HepG2 (cell line): ENCODE measurements around the gene ESYT1. TPM values are rescaled to one million over a fixed set of nuclear protein-coding genes. Genes with fewer than 3 reads are reported as not detected.

Source experiments
- ARID2 ChIP-seq: sonication (generic); formaldehyde crosslinking; IDR thresholded peaks from 2 replicates; pipeline ENCODE4 v1.8.1; 2022; ENCODE audit warnings: mild to moderate bottlenecking, missing genetic modification reagents, borderline replicate concordance
- ATF7 ChIP-seq, 2 experiments: fragments of 450-650 bp in 1 of 2; sonication (generic) in 1 of 2; formaldehyde crosslinking in 1 of 2; IDR thresholded peaks; 2 replicates each; pipeline versions ENCODE4 v1.4.0 to v1.6.1; 2016 to 2020; ENCODE audit warnings: antibody characterized with exemption in 1 of 2, mild to moderate bottlenecking in 1 of 2, missing genetic modification reagents in 1 of 2
- DR1 ChIP-seq: sonication (generic); formaldehyde crosslinking; IDR thresholded peaks from 2 replicates; pipeline ENCODE4 v1.8.0; 2021; ENCODE audit warnings: mild to moderate bottlenecking, missing genetic modification reagents, inconsistent platforms
- GABPA ChIP-seq, 2 experiments: IDR thresholded peaks; 2 replicates each; pipeline ENCODE4 v1.6.1; 2011 to 2016; ENCODE audit warnings: low read depth in 2 of 2, low read length in 1 of 2, missing biosample characterization in 1 of 2, missing genetic modification characterization in 1 of 2
- HCFC1 ChIP-seq: fragments of 150-350 bp; IDR thresholded peaks from 2 replicates; pipeline ENCODE4 v1.6.1; 2014; ENCODE audit warnings: low read depth, low read length
- HNRNPL ChIP-seq: fragments of 200-400 bp; formaldehyde crosslinking; IDR thresholded peaks from 2 replicates; pipeline ENCODE4 v1.6.1; 2017; ENCODE audit warnings: mild to moderate bottlenecking, low read depth, low read length
- HOXD1 ChIP-seq: sonication (generic); formaldehyde crosslinking; IDR thresholded peaks from 2 replicates; pipeline ENCODE4 v1.5.0; 2020; ENCODE audit warnings: missing genetic modification reagents
- ISX ChIP-seq: sonication (generic); formaldehyde crosslinking; conservative IDR thresholded peaks from 2 replicates; pipeline ENCODE4 v1.5.0; 2020; ENCODE audit warnings: missing genetic modification reagents
- MED13 ChIP-seq: sonication (generic); formaldehyde crosslinking; IDR thresholded peaks from 2 replicates; pipeline ENCODE4 v1.5.0; 2020; ENCODE audit warnings: missing genetic modification reagents
- NR1H2 ChIP-seq: sonication (generic); formaldehyde crosslinking; IDR thresholded peaks from 2 replicates; pipeline ENCODE4 v1.8.1; 2022; ENCODE audit warnings: low read depth, missing genetic modification reagents, borderline replicate concordance
- PAX8 ChIP-seq: sonication (generic); formaldehyde crosslinking; IDR thresholded peaks from 2 replicates; pipeline ENCODE4 v1.8.0; 2022; ENCODE audit warnings: mild to moderate bottlenecking, missing genetic modification reagents, borderline replicate concordance
- PRPF4 ChIP-seq: fragments of 200-400 bp; formaldehyde crosslinking; IDR thresholded peaks from 2 replicates; pipeline ENCODE4 v1.6.1; 2016; ENCODE audit warnings: low read length, low read depth; ENCODE audit not compliant: poor library complexity, severe bottlenecking
- SMC3 ChIP-seq: IDR thresholded peaks from 2 replicates; pipeline ENCODE4 v1.6.1; 2011; ENCODE audit warnings: low read length, improper control_type of control experiment
- ZNF7 ChIP-seq: IDR thresholded peaks from 2 replicates; pipeline ENCODE4 v1.6.1; 2016; ENCODE audit warnings: missing biosample characterization, missing genetic modification reagents
- ZNF781 ChIP-seq: sonication (generic); formaldehyde crosslinking; IDR thresholded peaks from 2 replicates; pipeline ENCODE4 v1.5.1; 2020; ENCODE audit warnings: borderline replicate concordance, mild to moderate bottlenecking, missing genetic modification reagents; ENCODE audit errors: not compliant biosample characterization
- ZSCAN29 ChIP-seq: sonication (generic); formaldehyde crosslinking; conservative IDR thresholded peaks from 2 replicates; pipeline ENCODE4 v1.4.0; 2020; ENCODE audit warnings: mild to moderate bottlenecking, missing genetic modification reagents
- polyA plus RNA-seq, 8 experiments: library from polyadenylated mRNA; depleted of rRNA in 3 of 8; stranded (reverse) in 7 of 8; unstranded in 1 of 8; fragments of >200 nt; fragmentation: Illumina TruSeq in 4 of 8; extraction: Trizol in 4 of 8; gene quantifications; 2 replicates each; pipeline versions ENCODE4 v1.2.1 to v1.2.3, GENCODE V29; 2011 to 2016; ENCODE audit warnings: low read depth in 4 of 8, missing spikeins in 1 of 8, mixed read lengths in 1 of 8; ENCODE audit not compliant: insufficient read depth in 1 of 8
- total RNA-seq, 5 experiments: library from RNA; depleted of rRNA; stranded (reverse); fragments of >200 nt; fragmentation: Illumina TruSeq; extraction: Trizol; gene quantifications; 2 replicates each; pipeline ENCODE4 v1.2.3, GENCODE V29; 2016; ENCODE audit warnings: low read depth in 1 of 5
- TF ChIP-seq, protein P1 (sequence below), 2 experiments: sonication (generic) in 1 of 2; formaldehyde crosslinking in 1 of 2; IDR thresholded peaks; 2 replicates each; pipeline versions ENCODE4 v1.5.1 to v1.6.1; 2011 to 2020; ENCODE audit warnings: borderline replicate concordance in 1 of 2, low read depth in 1 of 2, low read length in 1 of 2, mild to moderate bottlenecking in 1 of 2, missing genetic modification reagents in 1 of 2, moderate library complexity in 1 of 2
- TF ChIP-seq, protein P2 (sequence below): sonication (generic); formaldehyde crosslinking; IDR thresholded peaks from one replicate; pipeline ENCODE4 v1.5.1; 2020; ENCODE audit warnings: mild to moderate bottlenecking, missing genetic modification reagents; ENCODE audit errors: not compliant biosample characterization

ESYT1 gene
- total and polyA plus RNA-seq, 2 of the 13 experiments (the other 11 are each of a cell fraction or from before 2014, with no cell fraction given): 66.9 to 71.0 TPM

DNA sequence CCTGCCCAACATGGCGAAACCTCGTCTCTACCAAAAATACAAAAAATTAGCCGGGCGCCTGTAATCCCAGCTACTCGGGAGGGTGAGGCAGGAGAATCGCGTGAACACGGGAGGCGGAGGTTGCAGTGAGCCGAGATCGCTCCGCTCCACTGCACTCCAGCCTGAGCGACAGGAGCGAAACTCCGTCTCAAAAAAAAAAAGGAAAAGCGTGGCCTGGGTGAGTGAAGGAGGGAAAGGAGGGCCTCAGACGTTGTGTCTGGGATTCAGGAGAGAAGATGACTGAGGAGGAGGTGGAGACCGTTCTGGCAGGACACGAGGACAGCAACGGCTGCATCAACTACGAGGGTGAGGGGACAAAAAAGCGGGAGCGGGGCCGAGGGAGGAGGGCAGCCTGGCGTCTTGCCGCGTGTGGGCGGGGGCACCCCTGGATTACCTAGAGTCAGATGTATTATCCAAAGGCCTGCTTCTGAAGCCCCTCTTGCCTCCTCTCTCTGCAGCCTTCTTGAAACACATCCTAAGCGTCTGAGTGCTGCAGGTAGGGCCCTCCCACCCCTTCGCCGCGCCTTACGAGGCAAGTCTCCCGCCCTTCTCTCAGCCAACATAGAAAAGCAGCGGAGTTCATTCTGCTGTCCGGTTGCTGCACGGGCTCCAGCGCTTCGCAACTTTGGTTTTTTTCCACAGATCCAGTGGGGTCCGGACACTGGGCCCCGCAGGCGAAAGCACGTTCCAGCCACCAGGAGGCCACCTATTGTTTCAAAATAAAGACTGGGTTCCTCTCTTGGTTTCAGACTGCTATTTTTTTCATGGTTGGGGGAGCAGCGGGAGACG, 29.3 kb downstream of the ESYT1 start (continued):
- TF ChIP-seq, protein P1, sequence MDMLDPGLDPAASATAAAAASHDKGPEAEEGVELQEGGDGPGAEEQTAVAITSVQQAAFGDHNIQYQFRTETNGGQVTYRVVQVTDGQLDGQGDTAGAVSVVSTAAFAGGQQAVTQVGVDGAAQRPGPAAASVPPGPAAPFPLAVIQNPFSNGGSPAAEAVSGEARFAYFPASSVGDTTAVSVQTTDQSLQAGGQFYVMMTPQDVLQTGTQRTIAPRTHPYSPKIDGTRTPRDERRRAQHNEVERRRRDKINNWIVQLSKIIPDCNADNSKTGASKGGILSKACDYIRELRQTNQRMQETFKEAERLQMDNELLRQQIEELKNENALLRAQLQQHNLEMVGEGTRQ (IDR thresholded peaks at IDR 0.05; ENCODE audit: low read depth, low read length): no peak
- TF ChIP-seq, protein P1 (CRISPR knock-in tag; IDR thresholded peaks at IDR 0.05; ENCODE audit: borderline replicate concordance): no peak
- TF ChIP-seq HOXD1: no peak
- TF ChIP-seq ATF7 (IDR thresholded peaks at IDR 0.05): no peak
- peak; percentile 32; the same call in 1 of the 2 replicates for TF ChIP-seq ATF7 (CRISPR knock-in tag; IDR thresholded peaks at IDR 0.05)
- TF ChIP-seq, protein P2, sequence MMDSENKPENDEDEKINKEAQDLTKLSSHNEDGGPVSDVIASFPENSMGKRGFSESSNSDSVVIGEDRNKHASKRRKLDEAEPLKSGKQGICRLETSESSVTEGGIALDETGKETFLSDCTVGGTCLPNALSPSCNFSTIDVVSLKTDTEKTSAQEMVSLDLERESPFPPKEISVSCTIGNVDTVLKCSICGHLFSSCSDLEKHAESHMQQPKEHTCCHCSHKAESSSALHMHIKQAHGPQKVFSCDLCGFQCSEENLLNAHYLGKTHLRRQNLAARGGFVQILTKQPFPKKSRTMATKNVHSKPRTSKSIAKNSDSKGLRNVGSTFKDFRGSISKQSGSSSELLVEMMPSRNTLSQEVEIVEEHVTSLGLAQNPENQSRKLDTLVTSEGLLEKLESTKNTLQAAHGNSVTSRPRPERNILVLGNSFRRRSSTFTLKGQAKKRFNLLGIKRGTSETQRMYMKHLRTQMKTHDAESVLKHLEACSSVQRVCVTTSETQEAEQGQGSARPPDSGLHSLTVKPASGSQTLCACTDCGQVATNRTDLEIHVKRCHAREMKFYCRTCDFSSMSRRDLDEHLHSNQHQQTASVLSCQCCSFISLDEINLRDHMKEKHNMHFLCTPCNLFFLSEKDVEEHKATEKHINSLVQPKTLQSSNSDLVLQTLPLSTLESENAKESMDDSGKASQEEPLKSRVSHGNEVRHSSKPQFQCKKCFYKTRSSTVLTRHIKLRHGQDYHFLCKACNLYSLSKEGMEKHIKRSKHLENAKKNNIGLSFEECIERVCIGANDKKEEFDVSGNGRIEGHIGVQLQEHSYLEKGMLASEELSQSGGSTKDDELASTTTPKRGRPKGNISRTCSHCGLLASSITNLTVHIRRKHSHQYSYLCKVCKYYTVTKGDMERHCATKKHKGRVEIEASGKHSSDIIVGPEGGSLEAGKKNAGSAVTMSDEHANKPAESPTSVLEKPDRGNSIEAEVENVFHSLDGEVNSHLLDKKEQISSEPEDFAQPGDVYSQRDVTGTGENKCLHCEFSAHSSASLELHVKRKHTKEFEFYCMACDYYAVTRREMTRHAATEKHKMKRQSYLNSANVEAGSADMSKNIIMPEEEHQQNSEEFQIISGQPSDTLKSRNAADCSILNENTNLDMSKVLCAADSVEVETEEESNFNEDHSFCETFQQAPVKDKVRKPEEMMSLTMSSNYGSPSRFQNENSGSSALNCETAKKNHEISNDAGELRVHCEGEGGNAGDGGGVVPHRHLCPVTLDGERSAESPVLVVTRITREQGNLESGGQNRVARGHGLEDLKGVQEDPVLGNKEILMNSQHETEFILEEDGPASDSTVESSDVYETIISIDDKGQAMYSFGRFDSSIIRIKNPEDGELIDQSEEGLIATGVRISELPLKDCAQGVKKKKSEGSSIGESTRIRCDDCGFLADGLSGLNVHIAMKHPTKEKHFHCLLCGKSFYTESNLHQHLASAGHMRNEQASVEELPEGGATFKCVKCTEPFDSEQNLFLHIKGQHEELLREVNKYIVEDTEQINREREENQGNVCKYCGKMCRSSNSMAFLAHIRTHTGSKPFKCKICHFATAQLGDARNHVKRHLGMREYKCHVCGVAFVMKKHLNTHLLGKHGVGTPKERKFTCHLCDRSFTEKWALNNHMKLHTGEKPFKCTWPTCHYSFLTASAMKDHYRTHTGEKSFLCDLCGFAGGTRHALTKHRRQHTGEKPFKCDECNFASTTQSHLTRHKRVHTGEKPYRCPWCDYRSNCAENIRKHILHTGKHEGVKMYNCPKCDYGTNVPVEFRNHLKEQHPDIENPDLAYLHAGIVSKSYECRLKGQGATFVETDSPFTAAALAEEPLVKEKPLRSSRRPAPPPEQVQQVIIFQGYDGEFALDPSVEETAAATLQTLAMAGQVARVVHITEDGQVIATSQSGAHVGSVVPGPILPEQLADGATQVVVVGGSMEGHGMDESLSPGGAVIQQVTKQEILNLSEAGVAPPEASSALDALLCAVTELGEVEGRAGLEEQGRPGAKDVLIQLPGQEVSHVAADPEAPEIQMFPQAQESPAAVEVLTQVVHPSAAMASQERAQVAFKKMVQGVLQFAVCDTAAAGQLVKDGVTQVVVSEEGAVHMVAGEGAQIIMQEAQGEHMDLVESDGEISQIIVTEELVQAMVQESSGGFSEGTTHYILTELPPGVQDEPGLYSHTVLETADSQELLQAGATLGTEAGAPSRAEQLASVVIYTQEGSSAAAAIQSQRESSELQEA: no peak
- TF ChIP-seq DR1: no peak
- no peak for TF ChIP-seq HCFC1
- no peak for TF ChIP-seq PAX8 (CRISPR knock-in tag)
- TF ChIP-seq SMC3: peak; percentile 44
- TF ChIP-seq ZNF7: no peak
- no peak for TF ChIP-seq ISX (CRISPR knock-in tag)
- no peak for TF ChIP-seq GABPA (IDR thresholded peaks at IDR 0.05; ENCODE audit: low read depth, low read length)
- TF ChIP-seq GABPA (CRISPR knock-in tag; IDR thresholded peaks at IDR 0.05; ENCODE audit: low read depth): peak; percentile 64
- peak; percentile 82 for TF ChIP-seq PRPF4
- 0 out of 2 replicates have a peak, but pooled peaks have one; percentile 30 for TF ChIP-seq ZSCAN29
- TF ChIP-seq MED13 (CRISPR knock-in tag): no peak
- TF ChIP-seq HNRNPL: 0 out of 2 replicates have a peak, but pooled peaks have one; percentile 10
- no peak for TF ChIP-seq NR1H2 (CRISPR knock-in tag)
- TF ChIP-seq ZNF781 (CRISPR knock-in tag): no peak
- no peak for TF ChIP-seq ARID2 (CRISPR knock-in tag)
